GM10248 (cell line): Measurements from ENCODE around the gene NXPH2.
"Not testable (repeated sequence)": the region's sequence is repeated elsewhere in the genome, so short reads cannot be mapped to it uniquely, and the experiment has no call there.

Experiments used
- CTCF ChIA-PET: fragments of 300-600 bp; sonication (Branson Sonifier 250); formaldehyde crosslinking; extraction: SDS; loops from one replicate; lab custom pipeline; 2021; ENCODE audit warnings: antibody characterized with exemption; lab: Yijun Ruan, JAX
- POLR2A ChIA-PET: fragments of 350-650 bp; sonication (Branson Sonifier 250); formaldehyde crosslinking; extraction: SDS; loops from one replicate; lab custom pipeline; 2020; ENCODE audit warnings: antibody characterized with exemption; lab: Yijun Ruan, JAX
- DNase-seq: peaks from one replicate; pipeline ENCODE4 v3.0.0; 2012; ENCODE audit errors: extremely low spot score
- TF ChIP-seq, protein P1 (sequence below): IDR thresholded peaks from 2 replicates; pipeline ENCODE4 v1.5.1; 2012; ENCODE audit warnings: mild to moderate bottlenecking, low read depth; ENCODE audit errors: extremely low read depth, missing control alignments, control extremely low read depth

The NXPH2 gene

DNA sequence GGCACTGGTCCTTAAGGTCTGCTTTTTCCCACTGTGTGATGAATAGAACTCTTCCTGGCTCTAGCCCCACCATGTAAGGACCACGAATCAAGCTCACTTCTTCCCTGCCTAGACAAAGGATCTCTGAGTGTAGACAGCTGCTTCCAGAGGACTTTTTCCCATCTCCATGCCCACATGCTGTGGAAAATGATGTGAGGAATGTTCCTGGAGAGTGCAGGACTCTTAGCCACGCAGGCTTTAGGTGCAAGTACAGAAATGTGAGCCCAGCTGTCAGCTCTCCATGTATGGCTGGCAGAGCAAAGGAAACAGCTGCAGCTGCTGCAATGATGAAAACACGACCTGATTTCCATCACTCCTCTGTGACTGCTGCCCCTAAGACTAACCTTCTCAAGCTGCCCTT is 35.5 kb downstream of the NXPH2 start:
- ChIA-PET CTCF (interaction anchor here (1.0 kb wide), 1 partner anchor 20 kb away, joined by 3 read pairs; no protein-coding TSS in a partner anchor), POLR2A (no interaction called here)
- no peak for DNase-seq
- TF ChIP-seq, protein P1, sequence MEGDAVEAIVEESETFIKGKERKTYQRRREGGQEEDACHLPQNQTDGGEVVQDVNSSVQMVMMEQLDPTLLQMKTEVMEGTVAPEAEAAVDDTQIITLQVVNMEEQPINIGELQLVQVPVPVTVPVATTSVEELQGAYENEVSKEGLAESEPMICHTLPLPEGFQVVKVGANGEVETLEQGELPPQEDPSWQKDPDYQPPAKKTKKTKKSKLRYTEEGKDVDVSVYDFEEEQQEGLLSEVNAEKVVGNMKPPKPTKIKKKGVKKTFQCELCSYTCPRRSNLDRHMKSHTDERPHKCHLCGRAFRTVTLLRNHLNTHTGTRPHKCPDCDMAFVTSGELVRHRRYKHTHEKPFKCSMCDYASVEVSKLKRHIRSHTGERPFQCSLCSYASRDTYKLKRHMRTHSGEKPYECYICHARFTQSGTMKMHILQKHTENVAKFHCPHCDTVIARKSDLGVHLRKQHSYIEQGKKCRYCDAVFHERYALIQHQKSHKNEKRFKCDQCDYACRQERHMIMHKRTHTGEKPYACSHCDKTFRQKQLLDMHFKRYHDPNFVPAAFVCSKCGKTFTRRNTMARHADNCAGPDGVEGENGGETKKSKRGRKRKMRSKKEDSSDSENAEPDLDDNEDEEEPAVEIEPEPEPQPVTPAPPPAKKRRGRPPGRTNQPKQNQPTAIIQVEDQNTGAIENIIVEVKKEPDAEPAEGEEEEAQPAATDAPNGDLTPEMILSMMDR, result no peak

DNA sequence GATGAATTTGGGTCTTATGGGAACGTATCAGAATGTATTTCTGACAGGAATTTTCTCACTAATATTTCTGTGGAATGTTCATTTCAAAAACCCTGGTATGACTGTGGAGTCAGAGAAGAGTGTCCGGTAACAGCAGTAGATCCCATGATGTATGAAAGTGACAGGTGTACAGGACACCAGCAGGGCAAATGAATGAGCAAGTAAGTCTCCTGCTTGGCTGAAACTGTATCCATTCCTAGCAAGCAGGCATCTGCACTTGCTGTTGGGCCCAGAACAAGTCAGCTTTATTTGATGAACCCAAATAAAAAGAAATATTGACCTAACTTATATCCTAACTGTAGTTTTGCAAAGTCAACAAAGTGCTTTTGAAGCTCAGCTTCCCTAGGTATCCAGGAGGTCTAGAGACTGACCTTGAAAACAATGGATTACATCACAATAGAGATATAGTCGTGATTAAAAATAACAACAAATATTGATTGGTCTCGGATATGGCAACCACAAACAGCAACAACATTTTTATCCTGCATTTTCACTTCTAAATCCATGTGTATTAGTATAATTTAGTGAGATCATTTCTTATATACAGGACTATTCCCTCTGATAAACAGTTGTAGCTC is 37.6 kb downstream of the NXPH2 start:
- POLR2A ChIA-PET, result no interaction called here
- TF ChIP-seq, protein P1, result no peak
- CTCF ChIA-PET, result interaction anchor here (1.2 kb wide), 1 partner anchor 12 kb away, joined by 3 read pairs; no protein-coding TSS in a partner anchor
- DNase-seq, result no peak

DNA sequence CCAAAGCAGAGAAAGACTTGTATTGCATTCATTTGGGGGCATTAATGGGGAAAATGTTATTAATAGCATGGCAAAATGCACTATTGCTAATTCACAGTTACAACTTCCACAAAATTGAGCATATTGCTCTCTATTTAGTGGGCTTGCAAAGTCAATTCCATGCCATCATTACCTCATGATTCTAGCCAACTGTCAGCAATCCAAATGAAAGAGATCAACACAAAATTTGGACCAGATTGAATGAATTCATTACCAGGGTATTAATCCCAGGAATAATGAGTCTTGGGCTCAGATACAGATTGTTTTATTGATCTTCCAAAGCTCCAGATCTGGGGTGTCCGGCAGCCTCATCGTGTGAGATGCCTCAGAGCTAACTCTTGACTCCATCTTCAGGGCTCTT is 38.3 kb downstream of the NXPH2 start:
- TF ChIP-seq, protein P1, result no peak
- POLR2A ChIA-PET, result interaction anchor here (0.5 kb wide), 1 partner anchor 831 kb away, joined by 8 read pairs; no protein-coding TSS in a partner anchor
- CTCF ChIA-PET, result interaction anchor here (1.2 kb wide), 1 partner anchor 11 kb away, joined by 3 read pairs; no protein-coding TSS in a partner anchor
- no peak for DNase-seq

DNA sequence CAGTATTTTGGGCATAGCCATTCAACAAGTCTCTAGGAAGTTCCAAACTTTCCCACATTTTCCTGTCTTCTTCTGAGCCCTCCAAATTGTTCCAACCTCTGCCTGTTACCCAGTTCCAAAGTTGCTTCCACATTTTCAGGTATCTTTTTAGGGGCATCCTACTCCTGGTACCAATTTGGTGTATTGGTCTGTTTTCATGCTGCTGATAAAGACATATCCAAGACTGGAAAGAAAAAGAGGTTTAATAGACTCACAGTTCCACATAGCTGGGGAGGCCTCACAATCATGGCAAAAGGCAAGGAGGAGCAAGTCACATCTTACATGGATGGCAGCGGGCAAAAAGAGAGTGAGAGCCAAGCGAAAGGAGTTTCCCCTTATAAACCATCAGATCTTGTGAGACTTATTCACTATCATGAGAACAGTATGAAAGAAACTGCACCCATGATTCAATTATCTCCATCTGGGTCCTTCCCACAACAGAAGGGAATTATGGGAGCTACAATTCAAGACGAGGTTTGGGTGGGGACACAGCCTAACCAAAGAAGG is 43.1 kb downstream of the NXPH2 start:
- POLR2A ChIA-PET, CTCF ChIA-PET, DNase-seq: not testable (repeated sequence)

DNA sequence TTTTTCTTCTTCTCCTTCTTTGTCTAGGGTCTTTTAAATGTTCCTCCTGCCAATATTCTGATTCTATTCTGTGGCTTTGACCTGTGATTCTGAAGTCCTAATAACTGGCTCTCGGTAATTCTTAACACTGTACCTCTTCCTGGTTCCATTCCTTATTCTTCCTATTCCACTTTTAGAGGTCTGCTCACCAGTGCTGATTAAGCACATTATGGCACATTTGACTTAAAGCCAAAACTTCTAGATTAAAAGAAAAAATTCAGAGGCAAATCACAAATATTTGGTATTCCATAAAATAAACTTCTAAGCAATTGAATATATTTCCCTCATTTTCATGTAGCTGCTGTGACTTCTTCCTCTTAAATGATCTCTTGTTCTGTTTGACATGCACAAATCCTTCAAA is 47.5 kb downstream of the NXPH2 start:
- ChIA-PET CTCF (no interaction called here), POLR2A (no interaction called here)
- DNase-seq, result no peak
- TF ChIP-seq, protein P1, result no peak

DNA sequence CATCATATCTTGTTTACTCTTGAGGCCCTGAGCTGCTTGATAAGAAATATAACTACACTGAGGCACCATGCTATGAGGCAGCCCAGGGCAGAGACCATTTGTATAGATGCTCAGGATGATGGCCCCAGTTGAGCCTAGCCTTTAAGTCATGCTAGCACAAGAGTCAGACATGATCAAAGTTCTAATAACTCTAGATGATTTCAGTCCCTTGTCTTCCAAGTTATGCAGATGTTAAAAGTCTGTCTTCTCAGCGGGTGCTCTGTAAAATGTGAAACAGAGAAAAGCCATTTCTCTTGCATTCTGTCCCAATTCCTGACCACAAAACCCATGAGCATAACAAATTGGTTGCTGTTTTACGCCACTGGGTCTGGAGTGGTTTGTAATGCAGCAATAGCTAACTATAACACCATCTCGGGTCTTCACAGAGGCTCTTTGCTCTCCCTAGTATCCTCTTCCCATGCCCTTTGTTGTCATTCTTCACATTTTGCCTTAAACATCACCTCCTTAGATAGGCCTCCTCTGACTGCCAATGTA is 49.6 kb downstream of the NXPH2 start:
- TF ChIP-seq, protein P1, result no peak
- ChIA-PET CTCF (interaction anchor here (1.0 to 1.5 kb wide), 2 partner anchors 11 to 12 kb away, joined by 3 to 6 read pairs; no protein-coding TSS in a partner anchor), POLR2A (no interaction called here)

DNA sequence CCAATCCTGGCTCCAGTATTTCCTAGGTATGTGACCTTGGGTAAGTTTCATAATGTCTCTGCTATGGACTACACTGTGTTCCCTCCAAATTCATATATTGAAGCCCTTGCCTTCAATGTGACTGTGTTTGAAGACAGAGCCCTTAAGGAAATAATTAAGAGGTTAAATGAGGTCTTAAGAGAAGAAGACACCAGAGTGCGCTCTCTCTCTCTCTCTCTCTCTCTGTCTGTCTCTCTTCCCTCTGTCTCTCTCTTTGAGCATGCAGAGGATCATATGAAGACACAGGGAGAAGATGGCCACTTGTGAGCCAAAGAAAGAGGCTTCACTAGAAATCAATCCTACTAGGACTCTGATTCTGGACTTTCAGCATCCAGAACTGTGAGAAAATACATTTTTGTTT is 52.2 kb downstream of the NXPH2 start:
- TF ChIP-seq, protein P1, result no peak
- ChIA-PET CTCF (interaction anchor here (1.5 kb wide), 1 partner anchor 22 kb away, joined by 3 read pairs; no protein-coding TSS in a partner anchor), POLR2A (no interaction called here)
- DNase-seq, result no peak

More for the DNA sequence above, 49.6 kb downstream of the NXPH2 start:
- no peak for DNase-seq
